HG03521 (cell line): Measurements from ENCODE around the gene CAMTA1.
"Not testable (repeated sequence)": the region's sequence is repeated elsewhere in the genome, so short reads cannot be mapped to it uniquely, and the experiment has no call there.

Experiments used
- ATAC-seq: cut with Tn5 transposase; IDR thresholded peaks from one replicate; pipeline ENCODE4 v1.9.1; 2021; ENCODE audit warnings: mild to moderate bottlenecking, moderate library complexity; ENCODE audit not compliant: unreplicated experiment

CAMTA1 gene

DNA sequence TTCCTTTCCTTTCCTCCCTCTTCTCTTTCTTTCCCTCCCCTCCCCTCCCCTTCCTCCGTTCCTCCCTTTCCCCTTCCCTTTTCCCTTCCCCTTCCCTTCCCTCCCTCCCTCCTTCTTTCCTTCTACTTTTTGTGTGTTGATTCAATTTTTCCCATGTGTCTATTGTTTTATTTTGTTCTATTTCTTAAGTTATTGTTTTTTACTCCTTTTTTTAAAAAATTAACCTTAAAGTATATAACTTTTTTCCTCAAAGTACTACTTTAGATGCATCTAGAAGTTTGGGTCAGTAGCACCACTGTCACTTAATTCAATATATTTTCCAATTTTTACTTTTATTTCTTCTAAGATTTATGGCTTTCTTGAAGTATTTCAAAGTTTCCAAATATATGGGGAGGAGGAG lies 537.7 kb downstream of the CAMTA1 start:
- ATAC-seq, result no peak

- no peak for ATAC-seq
Observed at GRCh38 chr1:7325254-7325653, 540.0 kb downstream of the CAMTA1 start.

- ATAC-seq, result no peak
Observed at GRCh38 chr1:7326366-7326765, 541.1 kb downstream of the CAMTA1 start.

DNA sequence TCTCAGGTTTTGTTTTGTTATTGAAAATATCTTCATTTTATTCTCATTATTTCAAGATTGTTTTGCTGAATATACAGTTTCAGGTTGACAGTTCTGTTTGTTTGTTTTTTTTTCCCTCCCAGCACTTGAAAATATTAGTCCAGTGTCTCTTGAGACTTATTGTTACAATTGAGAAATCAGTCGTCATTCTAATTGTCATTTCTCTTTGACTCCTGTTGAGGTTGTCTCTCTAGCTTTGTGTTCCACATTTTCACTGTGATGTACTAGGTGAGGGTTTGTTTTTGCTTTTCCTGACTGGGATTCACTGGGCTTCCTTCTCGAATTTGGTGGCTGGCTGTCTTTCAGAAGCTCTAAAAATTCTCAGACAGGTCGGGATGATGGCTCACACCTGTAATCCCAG lies 542.6 kb downstream of the CAMTA1 start:
- no peak for ATAC-seq

DNA sequence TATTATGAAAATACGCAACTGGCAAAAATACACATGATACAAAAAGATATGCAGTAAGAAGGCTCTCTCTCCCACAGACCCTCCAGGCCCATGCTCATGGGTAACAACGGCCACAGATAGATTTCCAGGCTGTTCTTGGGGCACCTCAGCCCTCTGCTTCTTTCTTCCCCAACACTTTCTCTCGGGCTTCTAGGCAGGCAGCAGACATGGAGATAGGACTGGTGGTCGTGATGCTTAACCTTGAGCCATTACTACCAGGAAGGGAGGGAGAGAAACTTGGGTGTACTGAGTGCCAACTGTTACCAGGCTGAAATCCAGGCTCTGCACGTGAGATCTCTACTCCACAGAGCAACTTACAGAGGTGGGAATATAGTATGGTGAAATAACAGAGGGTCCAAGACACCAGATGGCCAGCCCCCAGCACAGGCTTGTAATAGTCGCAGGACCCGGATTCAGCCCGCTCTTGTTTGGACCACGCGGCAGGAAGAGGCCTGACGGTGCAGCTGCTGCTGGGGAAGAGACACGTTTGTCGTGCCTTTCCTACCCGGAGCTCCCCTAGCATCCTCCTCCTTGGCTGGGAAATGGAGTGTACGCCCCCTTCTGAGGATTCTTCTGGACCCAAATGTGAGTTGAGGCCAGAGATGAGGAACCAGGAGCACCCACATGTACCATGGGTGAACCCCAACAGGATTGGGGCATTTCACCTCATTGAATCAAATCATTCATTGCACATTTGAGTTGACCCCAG lies 544.8 kb downstream of the CAMTA1 start:
- ATAC-seq, result no peak

DNA sequence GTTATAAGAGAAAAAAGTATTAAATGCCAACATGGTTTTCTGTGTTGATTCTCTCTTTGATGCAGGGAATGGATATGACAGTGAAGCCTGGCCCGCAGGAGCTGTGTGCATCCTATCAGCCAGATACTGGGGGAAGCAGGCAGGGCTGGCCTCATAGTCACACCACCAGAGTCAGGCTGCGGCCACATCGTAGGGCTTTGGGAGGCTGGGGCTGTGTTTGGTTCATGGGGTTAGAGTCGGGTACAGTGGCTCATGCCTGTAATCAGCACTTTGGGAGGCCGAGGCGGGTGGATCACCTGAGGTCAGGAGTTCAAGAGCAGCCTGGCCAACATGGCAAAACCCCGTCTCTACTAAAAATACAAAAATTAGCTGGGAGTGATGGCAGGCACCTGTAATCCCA lies 545.5 kb downstream of the CAMTA1 start:
- ATAC-seq, result not testable (repeated sequence)

GRCh38 chr1:7331926-7332535 lies 546.8 kb downstream of the CAMTA1 start:
- no peak for ATAC-seq

DNA sequence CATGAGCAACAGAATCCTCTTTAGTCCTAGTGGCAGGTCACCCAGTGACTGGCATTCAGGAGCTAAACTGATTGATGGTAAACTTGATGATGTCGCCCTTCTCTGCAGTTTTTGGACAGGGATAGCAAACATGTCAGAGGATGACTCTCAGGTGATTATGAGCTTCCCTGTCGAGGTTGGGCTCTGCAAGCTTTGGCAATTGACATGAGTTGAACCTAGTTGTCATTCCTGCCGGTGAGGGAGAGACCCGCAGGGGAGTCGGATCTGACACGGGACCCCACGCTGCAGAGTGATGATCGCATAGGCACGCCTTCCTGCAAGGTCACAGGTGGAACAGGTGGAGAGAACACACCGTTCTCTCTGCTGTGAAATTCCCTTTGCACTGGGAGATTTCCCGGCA lies 547.8 kb downstream of the CAMTA1 start:
- no peak for ATAC-seq

GRCh38 chr1:7333620-7334019 lies 548.4 kb downstream of the CAMTA1 start:
- no peak for ATAC-seq

DNA sequence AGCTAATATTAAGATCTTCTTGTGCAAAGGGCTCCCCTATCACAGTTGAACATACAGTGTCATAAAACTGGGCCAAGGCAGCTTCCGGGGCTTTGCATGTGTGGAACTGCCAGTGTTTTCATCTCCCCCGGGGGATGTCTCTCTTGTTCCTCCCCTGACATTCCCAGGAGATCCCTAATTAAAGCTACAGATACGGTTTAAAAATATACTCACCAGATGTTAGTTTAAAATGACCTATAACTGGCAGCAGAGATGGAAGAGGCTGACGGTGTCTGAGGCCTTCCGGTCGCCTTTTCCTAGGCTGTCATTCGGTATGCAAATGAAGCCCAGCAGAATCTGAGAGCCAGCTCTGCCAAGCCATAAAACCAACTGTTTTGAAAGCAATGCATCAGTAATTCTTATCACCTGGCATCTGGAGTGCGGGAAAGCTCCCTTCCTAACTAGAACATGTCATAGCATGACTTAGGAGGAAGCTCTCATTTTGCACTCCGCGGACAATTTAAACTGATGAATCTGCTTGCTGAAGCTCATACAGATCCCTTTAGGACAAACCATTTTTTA lies 549.3 kb downstream of the CAMTA1 start:
- no peak for ATAC-seq

- ATAC-seq, result no peak
Observed at GRCh38 chr1:7335224-7335879, 550.1 kb downstream of the CAMTA1 start.

DNA sequence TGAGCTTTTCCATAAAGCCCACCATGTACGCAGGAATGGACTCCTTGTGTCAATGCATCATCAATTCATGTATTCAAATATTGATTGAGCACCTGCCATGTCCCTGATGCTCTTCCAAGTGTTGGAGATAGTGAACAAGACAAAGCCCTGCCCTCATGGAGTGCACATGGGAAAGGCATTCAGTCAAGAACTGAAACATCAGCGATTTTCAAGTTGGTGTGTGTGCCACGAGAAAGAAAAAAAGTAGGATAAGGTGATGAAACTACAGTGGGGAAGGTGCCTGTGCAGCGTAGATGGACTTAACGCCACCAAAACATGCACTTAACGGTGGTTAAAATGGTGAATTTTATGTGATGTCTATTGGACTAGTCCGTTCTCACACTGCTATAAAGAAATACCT lies 553.2 kb downstream of the CAMTA1 start:
- ATAC-seq, result no peak

DNA sequence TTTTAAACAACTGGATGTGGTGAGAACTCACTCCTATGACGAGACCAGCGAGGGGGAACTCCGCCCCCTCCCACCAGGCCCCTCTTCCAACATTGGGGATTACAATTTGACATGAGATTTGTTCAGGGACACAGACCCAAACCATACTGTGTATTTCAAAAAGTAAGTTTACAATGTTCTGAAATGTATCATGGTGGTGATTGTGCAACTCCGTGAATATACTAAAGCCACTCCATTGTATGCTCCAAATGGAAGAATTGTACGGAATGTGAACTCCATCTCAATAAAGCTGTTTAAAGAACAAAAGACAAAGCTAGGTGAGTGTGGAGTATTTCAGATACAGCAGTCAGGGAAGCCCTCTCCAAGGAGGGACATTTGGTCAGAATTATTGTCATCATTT lies 553.8 kb downstream of the CAMTA1 start:
- ATAC-seq, result no peak

- no peak for ATAC-seq
Observed at GRCh38 chr1:7339953-7340352, 554.7 kb downstream of the CAMTA1 start.

- no peak for ATAC-seq
Observed at GRCh38 chr1:7341145-7341905, 556.1 kb downstream of the CAMTA1 start.

GRCh38 chr1:7343882-7344281 lies 558.6 kb downstream of the CAMTA1 start:
- no peak for ATAC-seq

DNA sequence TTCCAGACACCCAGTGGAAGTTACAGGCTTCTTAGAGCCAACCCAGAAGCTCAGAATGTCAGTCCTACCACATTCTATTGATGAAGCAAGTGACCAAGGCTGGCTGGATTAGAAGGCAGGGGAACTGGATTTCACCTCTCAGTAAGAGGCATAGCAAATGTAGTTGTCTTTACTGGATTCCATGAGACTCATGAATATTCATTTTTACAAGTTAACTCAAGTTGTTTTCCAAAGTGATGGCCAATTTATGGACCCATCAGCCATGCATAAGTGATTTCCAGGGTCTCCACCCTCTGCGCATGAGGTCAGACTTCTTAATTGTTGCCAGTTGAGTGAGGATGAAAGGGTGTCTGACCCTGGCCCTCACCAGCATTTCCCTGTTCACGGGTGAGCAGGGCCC lies 559.0 kb downstream of the CAMTA1 start:
- ATAC-seq, result no peak

GRCh38 chr1:7345516-7345915 lies 560.3 kb downstream of the CAMTA1 start:
- no peak for ATAC-seq

DNA sequence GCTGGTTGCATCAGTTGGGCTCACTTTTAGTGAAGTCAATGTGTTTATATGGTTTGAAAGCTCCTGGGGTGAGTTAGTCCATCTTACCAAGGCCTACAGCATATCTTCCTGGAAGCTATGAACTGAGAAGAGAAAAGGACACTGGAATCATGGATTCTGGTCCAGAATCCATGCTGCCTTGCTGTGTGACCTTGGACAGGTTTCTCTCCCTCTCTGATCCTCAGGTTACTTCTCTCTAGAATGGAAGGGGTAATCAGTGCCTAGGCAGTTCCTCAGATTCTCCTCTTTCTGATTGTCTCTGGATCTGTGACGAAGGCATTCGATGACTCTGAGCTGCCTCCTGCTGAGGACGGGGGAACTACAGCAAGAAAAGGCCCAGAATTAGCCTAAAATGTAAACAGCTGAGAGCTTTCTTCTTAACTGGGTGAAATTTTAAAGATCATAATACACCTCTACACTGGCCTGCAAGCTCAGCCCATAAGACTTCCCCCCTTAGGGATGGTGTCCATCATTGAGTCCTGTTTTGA lies 560.9 kb downstream of the CAMTA1 start:
- ATAC-seq, result no peak

- no peak for ATAC-seq
Observed at GRCh38 chr1:7346600-7347570, 561.6 kb downstream of the CAMTA1 start.
